GM12875 (cell line): ENCODE data around the gene TDRD9.

Experiments
- H3K4me3 ChIP-seq: one replicate; pipeline ENCODE4 v1.5.1; 2011; ENCODE audit warnings: low read depth, low read length, control low read depth
- CTCF ChIP-seq: IDR thresholded peaks from 2 replicates; pipeline ENCODE4 v1.5.1; 2011; ENCODE audit warnings: low read depth, mild to moderate bottlenecking, control low read depth, inconsistent platforms, low read length, moderate library complexity, borderline replicate concordance; ENCODE audit not compliant: insufficient read depth

TDRD9 gene

GRCh38 chr14:103899316-103899715 is 28.9 kb upstream of the TDRD9 start:
- H3K4me3 ChIP-seq, result no peak overlapping the region
- TF ChIP-seq CTCF, result no peak

GRCh38 chr14:103899833-103900232 is 28.4 kb upstream of the TDRD9 start:
- no peak for TF ChIP-seq CTCF
- H3K4me3 ChIP-seq, result no peak overlapping the region

GRCh38 chr14:103904493-103905107 is 23.7 kb upstream of the TDRD9 start:
- TF ChIP-seq CTCF, result no peak
- H3K4me3 ChIP-seq, result no peak overlapping the region

- H3K4me3 ChIP-seq, result no peak overlapping the region
- TF ChIP-seq CTCF, result peak; percentile 20; the same call in 1 of the 2 replicates
Observed at GRCh38 chr14:103905842-103906456, 22.3 kb upstream of the TDRD9 start.

- TF ChIP-seq CTCF, result no peak
- H3K4me3 ChIP-seq, result no peak overlapping the region
Observed at GRCh38 chr14:103908580-103908979, 19.7 kb upstream of the TDRD9 start.

- TF ChIP-seq CTCF, result no peak
- H3K4me3 ChIP-seq, result no peak overlapping the region
Observed at GRCh38 chr14:103909531-103910261, 18.6 kb upstream of the TDRD9 start.
